Glutamatergic neuron (in vitro differentiated cells): ENCODE data around the gene SART1. TPM values are rescaled to one million over a fixed set of nuclear protein-coding genes. Genes with fewer than 3 reads are reported as not detected.

Experiments used
- DNase-seq: peaks from one replicate; pipeline ENCODE4 v3.0.0; 2022
- H3K27ac Mint-ChIP-seq: one replicate; pipeline ENCODE4 v1.8.0; 2020; ENCODE audit warnings: mild to moderate bottlenecking, mixed read lengths, inconsistent platforms; ENCODE audit not compliant: unreplicated experiment
- H3K27me3 Mint-ChIP-seq: one replicate; pipeline ENCODE4 v1.8.0; 2020; ENCODE audit warnings: mild to moderate bottlenecking, moderate library complexity, mixed read lengths, inconsistent platforms; ENCODE audit not compliant: unreplicated experiment
- H3K36me3 Mint-ChIP-seq: one replicate; pipeline ENCODE4 v1.8.0; 2020; ENCODE audit warnings: mild to moderate bottlenecking, mixed read lengths, inconsistent platforms; ENCODE audit not compliant: unreplicated experiment
- H3K4me1 Mint-ChIP-seq: one replicate; pipeline ENCODE4 v1.8.0; 2020; ENCODE audit warnings: mild to moderate bottlenecking, low read depth, mixed read lengths, inconsistent platforms; ENCODE audit not compliant: unreplicated experiment
- H3K4me3 Mint-ChIP-seq: one replicate; pipeline ENCODE4 v1.8.0; 2020; ENCODE audit warnings: mild to moderate bottlenecking, mixed read lengths, inconsistent platforms; ENCODE audit not compliant: unreplicated experiment
- H3K9me3 Mint-ChIP-seq: one replicate; pipeline ENCODE4 v1.8.0; 2020; ENCODE audit warnings: mild to moderate bottlenecking, moderate library complexity, mixed read lengths, inconsistent platforms; ENCODE audit not compliant: unreplicated experiment
- total RNA-seq: library from RNA; stranded (reverse); fragmentation: NEBNext Ultra II Directional; extraction: Animal tissue kit (Norgen Biotek cat#: 25700); gene quantifications from one replicate; pipeline ENCODE4 v1.2.1, GENCODE V29; 2021; ENCODE audit not compliant: unreplicated experiment
- TF ChIP-seq, protein P1 (sequence below): fragments of 200-600 bp; sonication (generic); IDR thresholded peaks from one replicate; pipeline ENCODE4 v1.5.0; 2021; ENCODE audit not compliant: partially characterized antibody, unreplicated experiment

Gene SART1
- total RNA-seq, 1 donor from 2014 or later: 52.3 TPM

DNA sequence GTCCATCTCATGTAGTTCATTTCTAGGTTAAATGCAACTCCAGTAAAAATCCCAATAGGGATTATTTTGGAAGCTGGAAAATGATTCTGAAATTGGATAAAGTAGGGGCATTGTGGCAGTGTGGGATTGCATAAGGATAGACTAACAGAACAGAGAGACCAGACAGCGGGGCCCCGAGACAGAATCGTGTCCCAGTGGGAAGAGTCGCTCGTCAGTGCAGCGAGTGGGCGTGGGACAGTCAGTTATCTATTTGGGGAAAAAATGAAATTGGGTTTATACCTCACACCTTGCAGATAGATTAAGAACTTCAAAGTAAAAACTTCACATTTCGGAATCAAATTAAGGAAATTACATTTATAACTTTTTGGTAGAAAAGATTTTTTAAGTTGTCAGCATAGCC lies 10.6 kb downstream of the SART1 start:
- DNase-seq: no peak
- peaks cover 14% of the 10 kb centered on the region for H3K9me3 Mint-ChIP-seq
- TF ChIP-seq, protein P1, sequence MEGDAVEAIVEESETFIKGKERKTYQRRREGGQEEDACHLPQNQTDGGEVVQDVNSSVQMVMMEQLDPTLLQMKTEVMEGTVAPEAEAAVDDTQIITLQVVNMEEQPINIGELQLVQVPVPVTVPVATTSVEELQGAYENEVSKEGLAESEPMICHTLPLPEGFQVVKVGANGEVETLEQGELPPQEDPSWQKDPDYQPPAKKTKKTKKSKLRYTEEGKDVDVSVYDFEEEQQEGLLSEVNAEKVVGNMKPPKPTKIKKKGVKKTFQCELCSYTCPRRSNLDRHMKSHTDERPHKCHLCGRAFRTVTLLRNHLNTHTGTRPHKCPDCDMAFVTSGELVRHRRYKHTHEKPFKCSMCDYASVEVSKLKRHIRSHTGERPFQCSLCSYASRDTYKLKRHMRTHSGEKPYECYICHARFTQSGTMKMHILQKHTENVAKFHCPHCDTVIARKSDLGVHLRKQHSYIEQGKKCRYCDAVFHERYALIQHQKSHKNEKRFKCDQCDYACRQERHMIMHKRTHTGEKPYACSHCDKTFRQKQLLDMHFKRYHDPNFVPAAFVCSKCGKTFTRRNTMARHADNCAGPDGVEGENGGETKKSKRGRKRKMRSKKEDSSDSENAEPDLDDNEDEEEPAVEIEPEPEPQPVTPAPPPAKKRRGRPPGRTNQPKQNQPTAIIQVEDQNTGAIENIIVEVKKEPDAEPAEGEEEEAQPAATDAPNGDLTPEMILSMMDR: no peak
- no peak overlapping the region for H3K4me3 Mint-ChIP-seq
- no peak overlapping the region for H3K27ac Mint-ChIP-seq
- H3K27me3 Mint-ChIP-seq: peaks cover 9% of the 10 kb centered on the region
- peaks cover 4% of the 10 kb centered on the region for H3K36me3 Mint-ChIP-seq
- peaks cover 8% of the 10 kb centered on the region for H3K4me1 Mint-ChIP-seq

DNA sequence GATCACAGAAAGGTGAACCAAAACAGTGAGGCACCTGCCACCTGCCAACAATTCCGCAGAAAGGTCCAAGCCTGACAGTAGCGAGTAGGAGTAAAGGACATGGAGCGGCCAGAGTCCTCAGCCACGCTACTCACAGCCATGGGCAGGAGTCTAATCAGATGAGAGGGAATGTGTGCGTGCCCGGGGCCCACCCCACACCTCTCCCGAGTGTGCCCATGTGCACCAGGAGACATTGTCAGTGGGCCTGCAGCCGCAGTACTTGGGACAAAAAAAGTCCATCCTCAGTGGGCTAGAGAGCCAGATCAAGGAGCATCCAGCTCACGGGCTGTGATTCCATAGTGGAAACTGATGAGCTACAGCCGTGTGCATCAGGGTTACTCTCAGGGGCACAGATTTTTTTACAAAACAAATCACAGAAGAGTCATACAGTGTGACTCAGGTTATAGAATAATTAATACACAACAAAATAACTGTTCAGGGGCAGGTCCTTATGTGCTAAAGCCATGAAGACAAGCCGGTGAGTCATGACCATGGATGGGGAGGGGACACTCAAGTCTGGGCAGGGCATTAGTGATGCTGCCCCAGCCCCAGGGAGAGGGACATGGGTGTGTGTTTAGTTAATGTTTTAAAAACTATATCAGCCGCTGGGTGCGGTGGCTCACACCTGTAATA lies 12.0 kb downstream of the SART1 start:
- Mint-ChIP-seq H3K9me3 (peaks cover 8% of the 10 kb centered on the region), H3K36me3 (no peaks in the 10 kb centered on the region), H3K4me3 (no peak overlapping the region), H3K27me3 (peaks cover 7% of the 10 kb centered on the region), H3K4me1 (peaks cover 8% of the 10 kb centered on the region), H3K27ac (no peak overlapping the region)
- TF ChIP-seq, protein P1: no peak
- DNase-seq: no peak

DNA sequence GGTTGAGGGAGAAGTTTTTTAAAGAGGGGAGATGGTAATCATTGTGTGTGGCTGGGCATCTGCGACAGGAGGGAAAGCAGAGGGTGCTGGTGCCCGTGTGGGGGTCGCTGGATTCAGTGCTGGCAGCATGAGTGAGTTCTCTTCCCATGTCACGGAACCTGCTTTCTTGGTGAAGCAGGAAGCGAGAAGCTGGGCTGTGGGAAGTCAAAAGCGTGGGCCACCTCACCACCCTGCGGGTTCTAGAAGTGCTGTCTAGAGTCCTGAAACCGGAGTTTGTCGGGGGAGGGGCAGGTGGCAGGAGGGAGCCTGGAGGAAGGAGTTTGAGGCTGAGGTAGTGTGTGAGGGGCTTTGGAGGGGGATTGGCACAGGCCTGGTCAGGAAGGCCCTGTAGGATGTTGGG lies 14.2 kb downstream of the SART1 start:
- peaks cover 2% of the 10 kb centered on the region for H3K27me3 Mint-ChIP-seq
- peaks cover 6% of the 10 kb centered on the region for H3K4me1 Mint-ChIP-seq
- TF ChIP-seq, protein P1: no peak
- peak overlapping the region; percentile 12 for H3K4me3 Mint-ChIP-seq
- no peaks in the 10 kb centered on the region for H3K36me3 Mint-ChIP-seq
- peak overlapping the region; percentile 86 for H3K27ac Mint-ChIP-seq
- H3K9me3 Mint-ChIP-seq: peaks cover 3% of the 10 kb centered on the region
- no peak for DNase-seq

GRCh38 chr11:65976216-65977176 lies 15.0 kb downstream of the SART1 start:
- DNase-seq: no peak
- peaks cover 2% of the 10 kb centered on the region for H3K27me3 Mint-ChIP-seq
- H3K9me3 Mint-ChIP-seq: peaks cover 3% of the 10 kb centered on the region
- peak overlapping the region; percentile 86 for H3K27ac Mint-ChIP-seq
- no peaks in the 10 kb centered on the region for H3K36me3 Mint-ChIP-seq
- TF ChIP-seq, protein P1: no peak
- peaks cover 6% of the 10 kb centered on the region for H3K4me1 Mint-ChIP-seq
- H3K4me3 Mint-ChIP-seq: peak overlapping the region; percentile 12
